GM23248 (cell line): ENCODE results near the gene ARMC7.

ENCODE experiments used
- EZH2 ChIP-seq: fragments of 200-600 bp; sonication (generic); IDR thresholded peaks from 2 replicates; pipeline ENCODE4 v1.6.1; 2018; ENCODE audit warnings: antibody characterized with exemption, mild to moderate bottlenecking; ENCODE audit not compliant: insufficient read depth, poor library complexity, severe bottlenecking
- EZH2phosphoT487 ChIP-seq: fragments of 200-600 bp; sonication (generic); IDR thresholded peaks from 2 replicates; pipeline ENCODE4 v1.6.1; 2018; ENCODE audit warnings: antibody characterized with exemption, moderate library complexity, mild to moderate bottlenecking, low read depth; ENCODE audit not compliant: insufficient read depth

DNA sequence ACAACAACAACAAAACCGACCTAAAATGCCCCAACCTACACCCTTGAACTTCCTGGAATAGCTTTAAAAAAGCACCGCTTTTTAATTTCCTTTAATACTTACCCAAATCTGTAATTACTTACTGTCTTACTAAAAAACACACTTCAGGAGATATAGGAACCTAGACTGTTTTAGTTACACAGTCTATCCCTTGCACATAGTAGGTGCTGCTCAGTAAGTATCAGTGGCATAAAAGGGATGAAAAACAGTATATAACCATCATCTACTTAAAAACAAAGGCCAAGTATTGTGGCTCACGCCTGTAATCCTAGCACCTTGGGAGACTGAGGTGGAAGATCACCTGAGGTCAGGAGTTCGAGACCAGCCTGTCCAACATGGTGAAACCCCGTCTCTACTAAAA, 66.9 kb downstream of the ARMC7 start:
- TF ChIP-seq EZH2 (no peak), EZH2phosphoT487 (no peak)
